Measurements from ENCODE around the gene SENP7. TPM values are rescaled to one million over a fixed set of nuclear protein-coding genes. Genes with fewer than 3 reads are reported as not detected.

The SENP7 gene
- total RNA-seq, 1 experiment from 2014 or later: 11.6 TPM

DNA sequence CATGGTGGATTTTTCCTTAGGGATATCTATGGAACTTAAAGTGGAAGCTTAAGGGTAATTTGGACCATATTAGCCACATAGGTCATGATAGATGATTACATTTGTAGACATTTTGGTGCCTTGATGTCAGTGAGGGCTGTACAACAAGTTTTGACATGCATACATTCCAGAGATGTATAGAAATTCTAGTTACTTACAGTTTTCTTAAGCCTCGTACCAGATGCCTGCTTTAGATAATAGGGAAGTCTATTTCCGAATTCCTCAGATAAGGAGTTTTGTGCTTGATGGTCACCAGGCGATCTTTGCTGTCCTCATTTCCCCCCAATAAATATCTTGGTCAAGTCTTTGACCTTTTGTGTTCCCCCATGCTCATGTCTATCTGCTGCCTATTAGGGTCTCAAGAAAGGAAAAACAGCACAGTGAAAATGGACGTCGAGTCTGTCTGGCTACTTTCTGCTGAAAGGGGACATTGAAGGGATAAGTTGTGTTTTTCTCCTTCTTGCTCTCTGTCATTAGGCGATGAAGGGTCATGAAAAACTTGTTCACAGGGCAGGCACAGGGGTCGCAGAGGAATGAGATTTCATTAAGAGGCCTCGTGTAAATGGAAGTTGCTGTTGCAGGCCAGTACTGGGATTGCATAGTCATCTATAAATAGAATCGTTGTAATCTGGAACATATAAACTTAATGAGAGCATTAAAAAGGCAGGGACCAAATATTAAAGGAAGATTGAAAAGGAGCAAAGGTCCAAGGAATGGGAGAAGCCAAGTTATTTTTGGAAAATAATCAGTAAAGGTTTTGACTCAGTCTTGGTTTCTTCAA lies 20.0 kb upstream of the SENP7 start:
- Histone ChIP-seq H3K4me3 (ENCODE audit: insufficient read depth, low read depth, low read length) (no peak overlapping the region), H3K27me3 (ENCODE audit: control insufficient read depth, insufficient read depth, low read length) (no peaks in the 10 kb centered on the region), H3K36me3 (replicated peaks; ENCODE audit: control insufficient read depth, insufficient read depth, low read length) (no peaks in the 10 kb centered on the region)
- no peak for DNase-seq

- H3K4me3 ChIP-seq (ENCODE audit: insufficient read depth, low read depth, low read length): no peak overlapping the region
- no peaks in the 10 kb centered on the region for H3K27me3 ChIP-seq (ENCODE audit: control insufficient read depth, insufficient read depth, low read length)
- no peak for DNase-seq
- H3K36me3 ChIP-seq (replicated peaks; ENCODE audit: control insufficient read depth, insufficient read depth, low read length): no peaks in the 10 kb centered on the region
These were observed 18.6 kb upstream of the SENP7 start for GRCh38 chr3:101531473-101532086.

DNA sequence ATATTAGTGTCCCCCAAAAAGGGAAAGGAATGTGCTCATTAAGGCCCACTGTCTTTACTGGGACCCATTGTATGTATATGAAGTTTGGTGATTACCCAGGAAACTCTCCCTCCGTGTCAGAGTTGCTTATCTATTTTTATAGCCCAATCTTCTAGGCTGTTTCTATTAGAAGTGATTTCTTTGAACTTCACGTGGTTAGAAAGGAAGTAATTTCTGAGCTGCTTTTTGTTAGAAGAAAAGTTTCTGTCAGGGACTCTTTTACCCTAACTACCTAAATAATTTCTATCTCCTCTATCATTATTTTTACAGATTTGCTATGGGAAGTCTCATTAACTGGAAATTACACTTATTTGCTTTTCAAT lies 17.7 kb upstream of the SENP7 start:
- no peaks in the 10 kb centered on the region for H3K27me3 ChIP-seq (ENCODE audit: control insufficient read depth, insufficient read depth, low read length)
- H3K4me3 ChIP-seq (ENCODE audit: insufficient read depth, low read depth, low read length): no peak overlapping the region
- no peak for DNase-seq
- H3K36me3 ChIP-seq (replicated peaks; ENCODE audit: control insufficient read depth, insufficient read depth, low read length): no peaks in the 10 kb centered on the region

- no peaks in the 10 kb centered on the region for H3K27me3 ChIP-seq (ENCODE audit: control insufficient read depth, insufficient read depth, low read length)
- DNase-seq: peak; percentile 66
- no peaks in the 10 kb centered on the region for H3K36me3 ChIP-seq (replicated peaks; ENCODE audit: control insufficient read depth, insufficient read depth, low read length)
- no peak overlapping the region for H3K4me3 ChIP-seq (ENCODE audit: insufficient read depth, low read depth, low read length)
These were observed 17.0 kb upstream of the SENP7 start for GRCh38 chr3:101529816-101530685.

DNA sequence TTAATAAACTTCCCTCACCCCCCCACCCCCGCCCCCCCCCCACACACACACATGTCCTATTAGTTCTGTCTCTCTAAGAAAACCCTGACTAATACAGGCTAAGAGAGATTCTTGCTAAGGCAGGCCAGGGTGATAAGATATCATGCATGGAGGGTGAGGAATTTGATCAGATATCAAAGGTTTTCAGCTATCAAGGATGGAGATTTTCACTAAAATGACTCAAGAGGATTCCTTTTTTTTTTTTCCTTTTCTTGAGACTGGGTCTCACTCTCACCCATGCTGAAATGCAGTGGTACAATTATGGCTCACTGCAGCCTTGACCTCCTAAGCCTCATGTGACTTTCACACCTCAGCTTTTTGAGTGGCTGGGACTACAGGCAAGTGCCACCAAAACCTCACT lies 14.9 kb upstream of the SENP7 start:
- H3K27me3 ChIP-seq (ENCODE audit: control insufficient read depth, insufficient read depth, low read length): no peaks in the 10 kb centered on the region
- H3K4me3 ChIP-seq (ENCODE audit: insufficient read depth, low read depth, low read length): no peak overlapping the region
- no peak for DNase-seq
- no peaks in the 10 kb centered on the region for H3K36me3 ChIP-seq (replicated peaks; ENCODE audit: control insufficient read depth, insufficient read depth, low read length)

DNA sequence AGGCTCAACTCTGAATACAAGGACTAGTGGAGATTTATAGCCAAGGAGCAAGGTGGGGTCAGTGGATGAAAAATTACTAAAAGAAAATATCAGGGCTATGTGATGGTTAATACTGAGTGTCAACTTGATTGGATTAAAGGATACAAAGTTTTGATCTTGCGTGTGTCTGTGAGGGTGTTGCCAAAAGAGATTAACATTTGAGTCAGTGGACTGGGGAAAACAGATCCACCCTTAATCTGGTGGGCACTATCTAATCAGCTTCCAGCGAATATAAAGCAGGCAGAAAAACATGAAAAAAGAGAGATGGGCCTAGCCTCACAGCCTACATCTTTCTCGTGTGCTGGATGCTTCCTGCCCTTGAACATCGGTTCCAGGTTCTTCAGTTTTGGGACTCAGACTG lies 14.4 kb upstream of the SENP7 start:
- Histone ChIP-seq H3K27me3 (ENCODE audit: control insufficient read depth, insufficient read depth, low read length) (no peaks in the 10 kb centered on the region), H3K36me3 (replicated peaks; ENCODE audit: control insufficient read depth, insufficient read depth, low read length) (no peaks in the 10 kb centered on the region), H3K4me3 (ENCODE audit: insufficient read depth, low read depth, low read length) (no peak overlapping the region)
- no peak for DNase-seq

DNA sequence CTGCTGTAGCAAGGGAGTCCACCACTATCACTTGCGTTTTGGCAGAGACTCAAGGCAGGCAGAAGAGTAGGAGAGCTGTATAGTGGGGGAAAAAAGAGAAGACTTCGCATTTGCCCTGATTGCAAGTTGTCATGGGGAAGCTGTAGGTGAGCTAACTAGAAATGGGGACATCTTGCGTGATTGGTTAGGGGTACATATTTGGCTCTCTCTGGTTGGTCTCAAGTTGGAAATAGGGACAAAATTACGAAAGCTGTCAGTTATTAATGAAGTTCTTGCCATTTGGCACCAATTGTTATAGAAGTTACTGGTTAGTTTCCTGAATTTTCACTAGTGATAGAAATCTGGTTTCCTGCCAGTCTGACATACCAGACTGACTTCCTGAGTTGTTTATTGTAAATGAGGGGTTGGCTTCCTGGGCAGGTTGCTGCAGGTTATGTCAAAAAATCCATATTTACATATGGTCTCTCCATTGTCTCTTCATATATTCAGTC lies 8.2 kb upstream of the SENP7 start:
- Histone ChIP-seq H3K36me3 (replicated peaks; ENCODE audit: control insufficient read depth, insufficient read depth, low read length) (no peaks in the 10 kb centered on the region), H3K27me3 (ENCODE audit: control insufficient read depth, insufficient read depth, low read length) (no peaks in the 10 kb centered on the region), H3K4me3 (ENCODE audit: insufficient read depth, low read depth, low read length) (no peak overlapping the region)
- DNase-seq: no peak

- no peaks in the 10 kb centered on the region for H3K36me3 ChIP-seq (replicated peaks; ENCODE audit: control insufficient read depth, insufficient read depth, low read length)
- H3K27me3 ChIP-seq (ENCODE audit: control insufficient read depth, insufficient read depth, low read length): no peaks in the 10 kb centered on the region
- no peak overlapping the region for H3K4me3 ChIP-seq (ENCODE audit: insufficient read depth, low read depth, low read length)
- no peak for DNase-seq
These were observed 6.8 kb upstream of the SENP7 start for GRCh38 chr3:101519685-101520365.

DNA sequence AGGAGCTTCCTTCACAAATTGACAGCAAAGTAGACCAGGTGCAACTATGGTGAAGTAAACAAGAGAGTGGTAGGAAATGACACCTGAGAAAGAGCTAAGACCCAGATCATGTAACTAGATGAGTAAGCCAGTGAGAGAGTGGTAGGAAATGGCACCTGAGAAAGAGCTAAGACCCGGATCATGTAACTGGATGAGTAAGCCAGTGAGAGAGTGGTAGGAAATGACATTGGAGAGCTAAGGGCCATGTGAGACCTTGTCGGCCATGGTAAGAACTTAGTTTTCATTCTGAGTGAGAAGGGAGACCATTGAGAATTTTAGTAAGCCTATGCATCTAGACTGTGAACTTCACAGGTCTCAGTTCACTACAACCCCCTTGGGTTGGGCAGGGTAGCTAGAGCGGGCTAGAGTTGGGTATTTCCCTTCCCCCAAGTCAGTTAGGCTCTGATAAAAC lies 5.4 kb upstream of the SENP7 start:
- Histone ChIP-seq H3K27me3 (ENCODE audit: control insufficient read depth, insufficient read depth, low read length) (no peaks in the 10 kb centered on the region), H3K4me3 (ENCODE audit: insufficient read depth, low read depth, low read length) (no peak overlapping the region), H3K36me3 (replicated peaks; ENCODE audit: control insufficient read depth, insufficient read depth, low read length) (no peaks in the 10 kb centered on the region)
- no peak for DNase-seq

DNA sequence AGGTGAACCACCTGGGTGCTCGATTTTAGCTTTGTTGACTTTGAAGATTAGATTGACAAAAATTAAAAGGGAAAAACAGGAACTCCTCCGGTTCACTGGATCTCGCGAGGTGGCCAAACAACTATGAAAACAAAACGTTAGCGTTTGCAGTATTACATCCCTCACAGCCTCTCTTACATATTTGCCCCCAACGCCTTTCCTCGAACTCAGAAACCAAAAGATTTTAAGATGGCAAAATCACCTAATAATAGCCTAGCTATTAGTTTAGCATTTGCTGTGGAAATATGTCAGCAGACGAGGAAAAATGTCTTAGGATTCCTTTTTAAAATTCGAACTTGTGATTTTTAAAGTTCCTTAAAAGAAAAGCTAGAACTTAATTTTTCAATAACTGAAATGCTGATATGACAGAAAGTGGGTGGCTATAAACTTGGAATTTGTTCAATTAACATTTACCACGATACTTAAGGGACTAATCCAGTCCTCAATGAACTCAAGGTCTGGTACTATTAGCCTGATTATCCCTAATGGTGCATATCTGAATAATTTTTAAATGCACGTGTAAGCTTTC lies 491 bp upstream of the SENP7 start:
- H3K27me3 ChIP-seq (ENCODE audit: control insufficient read depth, insufficient read depth, low read length): no peaks in the 10 kb centered on the region
- H3K4me3 ChIP-seq (ENCODE audit: insufficient read depth, low read depth, low read length): peak overlapping the region; percentile 75
- no peaks in the 10 kb centered on the region for H3K36me3 ChIP-seq (replicated peaks; ENCODE audit: control insufficient read depth, insufficient read depth, low read length)
- no peak for DNase-seq

DNA sequence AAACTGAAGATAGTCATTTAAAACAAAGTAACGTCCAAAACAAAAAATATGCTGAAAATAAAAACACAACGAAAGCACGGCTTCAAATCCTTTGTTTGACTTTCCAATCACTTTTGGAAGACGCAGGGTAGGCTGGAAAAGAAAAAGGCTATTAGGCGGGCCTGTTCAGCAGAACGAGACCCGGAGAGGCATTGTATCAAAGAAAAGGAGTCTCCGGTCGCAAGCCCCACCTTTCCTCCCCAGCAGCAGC lies 691 bp downstream of the SENP7 start:
- Histone ChIP-seq H3K4me3 (ENCODE audit: insufficient read depth, low read depth, low read length) (peak overlapping the region; percentile 75), H3K36me3 (replicated peaks; ENCODE audit: control insufficient read depth, insufficient read depth, low read length) (no peaks in the 10 kb centered on the region), H3K27me3 (ENCODE audit: control insufficient read depth, insufficient read depth, low read length) (no peaks in the 10 kb centered on the region)
- DNase-seq: no peak

GRCh38 chr3:101509811-101510210 lies 3.2 kb downstream of the SENP7 start:
- DNase-seq: no peak
- no peaks in the 10 kb centered on the region for H3K36me3 ChIP-seq (replicated peaks; ENCODE audit: control insufficient read depth, insufficient read depth, low read length)
- H3K27me3 ChIP-seq (ENCODE audit: control insufficient read depth, insufficient read depth, low read length): no peaks in the 10 kb centered on the region
- H3K4me3 ChIP-seq (ENCODE audit: insufficient read depth, low read depth, low read length): no peak overlapping the region

- no peak overlapping the region for H3K4me3 ChIP-seq (ENCODE audit: insufficient read depth, low read depth, low read length)
- H3K27me3 ChIP-seq (ENCODE audit: control insufficient read depth, insufficient read depth, low read length): no peaks in the 10 kb centered on the region
- no peaks in the 10 kb centered on the region for H3K36me3 ChIP-seq (replicated peaks; ENCODE audit: control insufficient read depth, insufficient read depth, low read length)
- no peak for DNase-seq
These were observed 3.7 kb downstream of the SENP7 start for GRCh38 chr3:101509281-101509680.

DNA sequence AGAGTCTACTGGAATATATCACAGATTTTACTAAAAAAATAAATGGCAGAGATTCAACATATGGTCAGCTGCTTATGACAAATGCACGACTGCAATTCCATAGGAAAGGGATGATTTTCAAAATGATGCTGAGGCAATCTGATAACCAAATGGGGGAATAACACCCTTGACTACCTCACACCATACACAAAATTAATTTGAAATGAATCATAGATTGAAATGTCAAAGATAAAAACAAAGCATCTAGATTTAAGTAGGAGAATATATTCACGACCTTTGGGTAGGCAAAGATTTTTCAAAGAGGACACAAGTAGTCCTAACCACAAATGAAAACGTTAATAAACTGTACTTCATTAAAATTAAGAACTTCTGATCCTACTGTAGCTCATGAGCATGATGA lies 11.2 kb downstream of the SENP7 start:
- no peak for DNase-seq
- H3K27me3 ChIP-seq (ENCODE audit: control insufficient read depth, insufficient read depth, low read length): no peaks in the 10 kb centered on the region
- no peaks in the 10 kb centered on the region for H3K36me3 ChIP-seq (replicated peaks; ENCODE audit: control insufficient read depth, insufficient read depth, low read length)
- H3K4me3 ChIP-seq (ENCODE audit: insufficient read depth, low read depth, low read length): no peak overlapping the region
